22Rv1 (cell line): ENCODE results near the gene PLD1.

ENCODE experiments used
- ZFX ChIP-seq: fragments of 450-650 bp; IDR thresholded peaks from 2 replicates; pipeline ENCODE4 v1.6.1; 2017; ENCODE audit warnings: antibody characterized with exemption, borderline replicate concordance
- TF ChIP-seq, protein P1 (sequence below): fragments of 450-650 bp; IDR thresholded peaks from 2 replicates; pipeline ENCODE4 v1.5.1; 2017; ENCODE audit warnings: mild to moderate bottlenecking

DNA sequence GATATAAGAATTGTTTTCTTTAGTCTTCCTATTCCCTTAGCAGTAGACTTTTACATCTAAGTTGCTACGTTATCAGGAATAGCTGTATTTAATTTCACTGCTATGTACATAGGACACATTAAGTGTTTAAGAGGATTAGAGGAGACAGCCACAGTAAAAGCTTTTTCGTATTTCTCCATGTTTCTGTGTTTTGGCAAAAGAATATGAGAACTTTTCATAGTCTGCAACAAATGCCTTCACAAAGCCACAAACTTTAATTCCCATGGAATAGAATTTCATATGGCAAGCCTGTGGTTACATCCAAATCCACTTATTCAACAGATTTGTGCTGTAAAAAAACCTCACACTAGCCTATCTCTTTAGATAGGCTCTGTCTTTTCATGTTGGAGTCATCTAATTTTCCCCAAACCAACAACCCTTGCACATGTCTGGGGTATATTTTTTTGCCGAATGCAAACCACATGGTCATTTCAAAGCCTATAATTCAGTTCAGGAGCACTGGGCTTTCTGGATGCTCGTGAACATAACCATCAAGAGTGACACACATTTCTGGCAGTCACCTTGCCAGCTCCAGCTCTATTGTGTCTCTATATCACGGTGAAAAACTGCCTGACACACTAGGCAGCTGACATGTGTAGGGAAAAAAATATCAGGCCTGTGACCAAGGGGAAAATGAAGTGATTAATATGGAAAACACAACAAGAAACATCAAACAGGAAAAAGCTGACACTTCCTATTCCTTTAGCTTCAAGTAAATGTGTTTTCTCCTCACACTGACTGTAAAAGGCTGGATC lies 19.2 kb downstream of the PLD1 start:
- TF ChIP-seq, protein P1, sequence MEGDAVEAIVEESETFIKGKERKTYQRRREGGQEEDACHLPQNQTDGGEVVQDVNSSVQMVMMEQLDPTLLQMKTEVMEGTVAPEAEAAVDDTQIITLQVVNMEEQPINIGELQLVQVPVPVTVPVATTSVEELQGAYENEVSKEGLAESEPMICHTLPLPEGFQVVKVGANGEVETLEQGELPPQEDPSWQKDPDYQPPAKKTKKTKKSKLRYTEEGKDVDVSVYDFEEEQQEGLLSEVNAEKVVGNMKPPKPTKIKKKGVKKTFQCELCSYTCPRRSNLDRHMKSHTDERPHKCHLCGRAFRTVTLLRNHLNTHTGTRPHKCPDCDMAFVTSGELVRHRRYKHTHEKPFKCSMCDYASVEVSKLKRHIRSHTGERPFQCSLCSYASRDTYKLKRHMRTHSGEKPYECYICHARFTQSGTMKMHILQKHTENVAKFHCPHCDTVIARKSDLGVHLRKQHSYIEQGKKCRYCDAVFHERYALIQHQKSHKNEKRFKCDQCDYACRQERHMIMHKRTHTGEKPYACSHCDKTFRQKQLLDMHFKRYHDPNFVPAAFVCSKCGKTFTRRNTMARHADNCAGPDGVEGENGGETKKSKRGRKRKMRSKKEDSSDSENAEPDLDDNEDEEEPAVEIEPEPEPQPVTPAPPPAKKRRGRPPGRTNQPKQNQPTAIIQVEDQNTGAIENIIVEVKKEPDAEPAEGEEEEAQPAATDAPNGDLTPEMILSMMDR: no peak
- TF ChIP-seq ZFX: no peak
